ENCODE data around the gene IGF2BP2. TPM values are rescaled to one million over a fixed set of nuclear protein-coding genes. Genes with fewer than 3 reads are reported as not detected.

The IGF2BP2 gene
- total RNA-seq, 1 experiment from 2014 or later, result 75.9 TPM

DNA sequence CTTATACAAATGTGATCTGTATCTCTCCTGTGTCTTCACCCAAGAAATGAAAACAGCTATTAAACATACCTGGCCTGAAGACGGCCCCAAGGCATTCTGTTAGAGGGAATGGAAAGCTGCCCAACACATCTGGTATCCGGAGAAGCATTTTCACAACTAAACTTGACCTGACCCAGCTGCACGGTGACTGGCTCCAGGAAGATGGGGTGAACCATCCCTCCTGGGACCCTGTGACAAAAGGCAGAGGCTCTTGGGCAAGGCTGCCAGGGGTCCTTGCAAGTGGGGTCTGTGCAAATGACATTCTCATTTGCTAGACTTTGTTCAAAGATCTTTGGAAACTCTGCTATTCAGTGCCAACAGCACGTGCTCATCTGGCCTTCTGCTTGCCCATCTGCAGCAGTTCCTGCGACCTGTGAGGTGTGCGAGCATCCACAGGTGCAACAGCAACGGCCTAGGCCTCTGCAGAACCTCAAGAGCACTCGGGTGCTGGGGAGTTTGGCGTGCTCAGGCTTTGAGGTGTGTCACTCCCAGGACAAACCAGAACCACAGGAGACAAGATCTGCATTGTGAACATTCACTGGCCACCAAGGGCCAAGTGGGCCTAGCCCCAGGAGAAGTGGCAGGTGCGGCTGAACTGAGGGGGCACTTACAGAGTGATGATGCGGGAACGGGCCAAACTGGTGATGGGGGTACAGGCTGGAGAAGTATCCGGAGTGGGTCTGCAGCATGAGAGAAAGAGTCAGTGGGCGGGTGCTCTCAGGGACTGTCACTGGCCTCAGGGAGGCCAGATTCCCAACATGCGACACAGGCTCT lies 166.9 kb downstream of the IGF2BP2 start:
- H3K27me3 Mint-ChIP-seq (ENCODE audit: insufficient read depth, unreplicated experiment), result no peaks in the 10 kb centered on the region
- H3K4me1 ChIP-seq, result no peaks in the 10 kb centered on the region
- no peak overlapping the region for H3K4me3 Mint-ChIP-seq (ENCODE audit: unreplicated experiment)
- peak overlapping the region; percentile 53 for H3K27ac Mint-ChIP-seq (ENCODE audit: unreplicated experiment)
- ChIA-PET CTCF (interaction anchor here (1.4 kb wide), 1 partner anchor 111 kb away, joined by 3 read pairs; no protein-coding TSS in a partner anchor), POLR2A (no interaction called here)
- peaks cover 8% of the 10 kb centered on the region for H3K36me3 ChIP-seq (ENCODE audit: control insufficient read depth, insufficient read depth, low read length)
- no TSS peak for BruUV-seq (replicated peaks)
- intact Hi-C loops (cut with micrococcal nuclease; ENCODE audit: unreplicated experiment), result no loop called here
- no peaks in the 10 kb centered on the region for H3K27me3 ChIP-seq (replicated peaks; ENCODE audit: control insufficient read depth, insufficient read depth, low read length)
- H3K4me1 Mint-ChIP-seq (ENCODE audit: low read depth, unreplicated experiment), result peaks cover 7% of the 10 kb centered on the region
- DNase-seq, result no peak
- H3K36me3 Mint-ChIP-seq (ENCODE audit: insufficient read depth, unreplicated experiment), result peaks cover 67% of the 10 kb centered on the region
- TF ChIP-seq, protein P1, sequence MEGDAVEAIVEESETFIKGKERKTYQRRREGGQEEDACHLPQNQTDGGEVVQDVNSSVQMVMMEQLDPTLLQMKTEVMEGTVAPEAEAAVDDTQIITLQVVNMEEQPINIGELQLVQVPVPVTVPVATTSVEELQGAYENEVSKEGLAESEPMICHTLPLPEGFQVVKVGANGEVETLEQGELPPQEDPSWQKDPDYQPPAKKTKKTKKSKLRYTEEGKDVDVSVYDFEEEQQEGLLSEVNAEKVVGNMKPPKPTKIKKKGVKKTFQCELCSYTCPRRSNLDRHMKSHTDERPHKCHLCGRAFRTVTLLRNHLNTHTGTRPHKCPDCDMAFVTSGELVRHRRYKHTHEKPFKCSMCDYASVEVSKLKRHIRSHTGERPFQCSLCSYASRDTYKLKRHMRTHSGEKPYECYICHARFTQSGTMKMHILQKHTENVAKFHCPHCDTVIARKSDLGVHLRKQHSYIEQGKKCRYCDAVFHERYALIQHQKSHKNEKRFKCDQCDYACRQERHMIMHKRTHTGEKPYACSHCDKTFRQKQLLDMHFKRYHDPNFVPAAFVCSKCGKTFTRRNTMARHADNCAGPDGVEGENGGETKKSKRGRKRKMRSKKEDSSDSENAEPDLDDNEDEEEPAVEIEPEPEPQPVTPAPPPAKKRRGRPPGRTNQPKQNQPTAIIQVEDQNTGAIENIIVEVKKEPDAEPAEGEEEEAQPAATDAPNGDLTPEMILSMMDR (IDR thresholded peaks at IDR 0.05; ENCODE audit: insufficient read depth in 1 of 2, low read depth in 1 of 2, low read length in 1 of 2, severe bottlenecking in 1 of 2, unreplicated experiment in 1 of 2), result no peak
- H3K4me3 ChIP-seq (ENCODE audit: low read depth, low read length), result no peak overlapping the region
- H3K9me3 ChIP-seq, result no peaks in the 10 kb centered on the region
- no peaks in the 10 kb centered on the region for H3K9me3 Mint-ChIP-seq (ENCODE audit: unreplicated experiment)

- Histone ChIP-seq H3K9me3 (no peaks in the 10 kb centered on the region), H3K36me3 (ENCODE audit: control insufficient read depth, insufficient read depth, low read length) (peaks cover 8% of the 10 kb centered on the region), H3K27me3 (replicated peaks; ENCODE audit: control insufficient read depth, insufficient read depth, low read length) (no peaks in the 10 kb centered on the region), H3K4me3 (ENCODE audit: low read depth, low read length) (no peak overlapping the region), H3K4me1 (no peaks in the 10 kb centered on the region)
- no TSS peak for BruUV-seq (replicated peaks)
- TF ChIP-seq, protein P1 (IDR thresholded peaks at IDR 0.05; ENCODE audit: insufficient read depth in 1 of 2, low read depth in 1 of 2, low read length in 1 of 2, severe bottlenecking in 1 of 2, unreplicated experiment in 1 of 2), result no peak
- Mint-ChIP-seq H3K9me3 (ENCODE audit: unreplicated experiment) (no peaks in the 10 kb centered on the region), H3K27ac (ENCODE audit: unreplicated experiment) (no peak overlapping the region), H3K4me3 (ENCODE audit: unreplicated experiment) (no peak overlapping the region), H3K36me3 (ENCODE audit: insufficient read depth, unreplicated experiment) (peaks cover 73% of the 10 kb centered on the region), H3K4me1 (ENCODE audit: low read depth, unreplicated experiment) (peaks cover 7% of the 10 kb centered on the region), H3K27me3 (ENCODE audit: insufficient read depth, unreplicated experiment) (no peaks in the 10 kb centered on the region)
- CTCF ChIA-PET, result no interaction called here
- intact Hi-C loops (cut with micrococcal nuclease; ENCODE audit: unreplicated experiment), result no loop called here
- POLR2A ChIA-PET, result no interaction called here
- no peak for DNase-seq
Measured at GRCh38 chr3:185657211-185657610, 167.6 kb downstream of the IGF2BP2 start.

GRCh38 chr3:185656321-185656840 lies 168.5 kb downstream of the IGF2BP2 start:
- Histone ChIP-seq H3K36me3 (ENCODE audit: control insufficient read depth, insufficient read depth, low read length) (peaks cover 8% of the 10 kb centered on the region), H3K4me3 (ENCODE audit: low read depth, low read length) (no peak overlapping the region), H3K4me1 (no peaks in the 10 kb centered on the region), H3K27me3 (replicated peaks; ENCODE audit: control insufficient read depth, insufficient read depth, low read length) (no peaks in the 10 kb centered on the region), H3K9me3 (no peaks in the 10 kb centered on the region)
- H3K36me3 Mint-ChIP-seq (ENCODE audit: insufficient read depth, unreplicated experiment), result peaks cover 73% of the 10 kb centered on the region
- TF ChIP-seq, protein P1 (IDR thresholded peaks at IDR 0.05; ENCODE audit: insufficient read depth in 1 of 2, low read depth in 1 of 2, low read length in 1 of 2, severe bottlenecking in 1 of 2, unreplicated experiment in 1 of 2), result no peak
- intact Hi-C loops (cut with micrococcal nuclease; ENCODE audit: unreplicated experiment), result no loop called here
- POLR2A ChIA-PET, result no interaction called here
- no peak overlapping the region for H3K27ac Mint-ChIP-seq (ENCODE audit: unreplicated experiment)
- H3K4me1 Mint-ChIP-seq (ENCODE audit: low read depth, unreplicated experiment), result peaks cover 7% of the 10 kb centered on the region
- H3K4me3 Mint-ChIP-seq (ENCODE audit: unreplicated experiment), result no peak overlapping the region
- CTCF ChIA-PET, result no interaction called here
- no TSS peak for BruUV-seq (replicated peaks)
- no peaks in the 10 kb centered on the region for H3K27me3 Mint-ChIP-seq (ENCODE audit: insufficient read depth, unreplicated experiment)
- H3K9me3 Mint-ChIP-seq (ENCODE audit: unreplicated experiment), result no peaks in the 10 kb centered on the region
- DNase-seq, result no peak
